ENCODE results near the gene THEMIS. TPM values are rescaled to one million over a fixed set of nuclear protein-coding genes. Genes with fewer than 3 reads are reported as not detected.

Gene THEMIS
- total RNA-seq, 6 experiments from 2014 or later, result 0.12 to 0.28 (median 0.25) TPM

DNA sequence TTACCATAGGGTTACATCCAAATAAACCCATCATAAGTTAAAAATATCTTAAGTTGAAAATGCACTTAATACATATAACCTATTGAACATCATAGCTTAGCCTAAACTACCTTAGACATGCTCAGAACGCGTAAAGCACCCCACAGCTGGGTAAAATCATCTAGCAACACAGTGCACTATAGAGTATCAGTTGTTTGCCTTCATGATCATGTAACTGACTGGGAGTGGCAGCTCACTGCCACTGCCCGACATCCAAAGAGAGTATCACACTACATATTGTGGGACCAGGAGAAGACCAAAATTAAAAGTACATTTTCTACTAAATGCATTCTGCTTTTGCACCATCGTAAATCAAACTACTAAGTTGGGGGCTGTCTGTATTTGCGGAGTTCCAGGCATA is 31.7 kb downstream of the THEMIS start:
- Mint-ChIP-seq H3K9me3 (no peaks in the 10 kb centered on the region; the same call in 1 of the 2 replicates), H3K36me3 (ENCODE audit: low read depth) (peaks cover 6% of the 10 kb centered on the region; the same call in 1 of the 2 replicates), H3K4me1 (ENCODE audit: low read depth) (peaks cover 7% of the 10 kb centered on the region), H3K27ac (no peak overlapping the region), H3K4me3 (no peak overlapping the region), H3K27me3 (ENCODE audit: insufficient read depth) (no peaks in the 10 kb centered on the region)
- DNase-seq, result no peak
- TF ChIP-seq, protein P1, sequence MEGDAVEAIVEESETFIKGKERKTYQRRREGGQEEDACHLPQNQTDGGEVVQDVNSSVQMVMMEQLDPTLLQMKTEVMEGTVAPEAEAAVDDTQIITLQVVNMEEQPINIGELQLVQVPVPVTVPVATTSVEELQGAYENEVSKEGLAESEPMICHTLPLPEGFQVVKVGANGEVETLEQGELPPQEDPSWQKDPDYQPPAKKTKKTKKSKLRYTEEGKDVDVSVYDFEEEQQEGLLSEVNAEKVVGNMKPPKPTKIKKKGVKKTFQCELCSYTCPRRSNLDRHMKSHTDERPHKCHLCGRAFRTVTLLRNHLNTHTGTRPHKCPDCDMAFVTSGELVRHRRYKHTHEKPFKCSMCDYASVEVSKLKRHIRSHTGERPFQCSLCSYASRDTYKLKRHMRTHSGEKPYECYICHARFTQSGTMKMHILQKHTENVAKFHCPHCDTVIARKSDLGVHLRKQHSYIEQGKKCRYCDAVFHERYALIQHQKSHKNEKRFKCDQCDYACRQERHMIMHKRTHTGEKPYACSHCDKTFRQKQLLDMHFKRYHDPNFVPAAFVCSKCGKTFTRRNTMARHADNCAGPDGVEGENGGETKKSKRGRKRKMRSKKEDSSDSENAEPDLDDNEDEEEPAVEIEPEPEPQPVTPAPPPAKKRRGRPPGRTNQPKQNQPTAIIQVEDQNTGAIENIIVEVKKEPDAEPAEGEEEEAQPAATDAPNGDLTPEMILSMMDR (IDR thresholded peaks at IDR 0.05), result no peak

DNA sequence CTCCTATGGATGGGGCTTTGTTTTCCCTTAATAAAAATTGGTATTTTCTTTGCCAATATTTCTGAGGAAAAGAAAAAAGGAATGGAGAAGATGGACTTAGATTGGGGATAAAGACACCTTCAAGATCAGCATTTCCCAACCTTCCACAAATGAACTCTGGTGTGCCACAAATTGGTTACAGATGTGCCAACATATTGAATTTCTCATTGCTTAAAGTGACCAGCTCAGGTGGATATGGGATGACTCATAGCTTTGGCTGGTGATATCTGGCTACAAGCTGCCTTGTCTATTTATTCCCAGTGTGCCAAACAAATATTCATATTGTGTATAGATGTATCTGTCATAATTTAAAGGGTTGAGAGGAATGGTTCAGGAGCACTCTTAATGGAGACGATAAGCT is 32.5 kb downstream of the THEMIS start:
- Mint-ChIP-seq H3K36me3 (ENCODE audit: low read depth) (peaks cover 6% of the 10 kb centered on the region; the same call in 1 of the 2 replicates), H3K4me1 (ENCODE audit: low read depth) (peaks cover 7% of the 10 kb centered on the region), H3K9me3 (no peaks in the 10 kb centered on the region; the same call in 1 of the 2 replicates), H3K27me3 (ENCODE audit: insufficient read depth) (no peaks in the 10 kb centered on the region), H3K27ac (no peak overlapping the region), H3K4me3 (no peak overlapping the region)
- TF ChIP-seq, protein P1 (IDR thresholded peaks at IDR 0.05), result no peak
- DNase-seq, result no peak

DNA sequence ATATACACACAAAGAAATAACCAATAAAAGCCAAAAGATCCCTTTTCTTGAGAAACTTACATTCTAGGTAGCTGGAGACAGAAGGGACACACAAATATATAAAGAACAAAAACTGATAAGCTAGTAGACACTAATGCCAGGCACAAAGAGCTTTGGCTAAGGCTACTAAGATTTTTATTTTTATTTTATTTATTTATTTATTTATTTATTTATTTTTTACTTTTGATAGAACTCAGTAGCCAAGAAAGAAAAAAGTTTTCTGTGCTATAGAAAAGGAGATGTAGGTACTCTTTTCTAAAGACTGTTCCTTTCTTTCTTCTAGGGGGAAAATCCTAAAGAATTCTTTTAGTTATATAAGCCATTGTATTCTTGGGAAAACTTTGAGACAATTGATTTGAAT is 34.1 kb downstream of the THEMIS start:
- Mint-ChIP-seq H3K4me3 (no peak overlapping the region), H3K9me3 (no peaks in the 10 kb centered on the region)

DNA sequence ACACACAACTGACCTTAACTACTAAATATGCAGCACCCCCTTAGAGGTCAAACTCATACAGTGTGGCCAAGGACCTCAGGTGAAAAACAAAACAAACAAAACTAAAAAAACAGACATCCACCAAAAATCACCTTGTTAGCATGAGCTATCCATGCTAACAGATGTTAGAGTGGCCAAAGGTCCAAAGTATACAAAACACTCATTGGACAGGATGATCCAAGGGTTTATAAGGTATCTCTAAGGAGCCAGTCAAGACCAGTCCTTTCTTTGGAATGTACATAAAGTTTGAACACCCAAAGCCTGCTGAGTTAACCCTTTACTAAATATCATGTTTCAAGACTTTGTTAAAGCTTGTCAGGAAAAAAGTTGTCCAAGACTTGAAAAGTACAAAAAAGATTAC is 35.8 kb downstream of the THEMIS start:
- Mint-ChIP-seq H3K27ac (no peak overlapping the region), H3K4me1 (ENCODE audit: low read depth) (peaks cover 12% of the 10 kb centered on the region), H3K4me3 (no peak overlapping the region), H3K36me3 (ENCODE audit: low read depth) (no peaks in the 10 kb centered on the region), H3K27me3 (ENCODE audit: insufficient read depth) (no peaks in the 10 kb centered on the region), H3K9me3 (no peaks in the 10 kb centered on the region)
- TF ChIP-seq, protein P1 (IDR thresholded peaks at IDR 0.05), result no peak
- no peak for DNase-seq

More for the DNA sequence above, 34.1 kb downstream of the THEMIS start:
- H3K27me3 Mint-ChIP-seq (ENCODE audit: insufficient read depth), result no peaks in the 10 kb centered on the region
- no peak overlapping the region for H3K27ac Mint-ChIP-seq
- TF ChIP-seq, protein P1 (IDR thresholded peaks at IDR 0.05), result no peak
- no peaks in the 10 kb centered on the region for H3K36me3 Mint-ChIP-seq (ENCODE audit: low read depth)
- DNase-seq, result no peak
- peaks cover 7% of the 10 kb centered on the region for H3K4me1 Mint-ChIP-seq (ENCODE audit: low read depth)

DNA sequence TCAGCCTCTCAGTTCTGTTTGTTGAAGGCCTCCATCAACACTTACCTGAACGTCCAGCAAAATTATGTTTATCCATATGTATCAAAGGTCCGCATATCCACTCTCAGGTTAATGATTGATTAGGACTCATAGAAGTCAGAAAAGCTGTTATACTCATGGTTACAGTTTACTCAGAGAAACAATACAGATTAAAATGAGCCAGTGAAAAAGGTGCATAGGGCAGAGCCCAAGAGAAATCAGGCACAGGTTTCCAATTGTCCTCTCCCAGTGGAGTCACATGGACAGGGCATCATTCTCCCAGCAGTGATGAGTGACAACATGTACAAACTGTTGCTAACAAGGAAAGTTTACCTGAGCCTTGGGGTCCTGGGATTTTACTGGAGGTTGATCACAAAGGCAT is 36.2 kb downstream of the THEMIS start:
- no peak for DNase-seq
- TF ChIP-seq, protein P1 (IDR thresholded peaks at IDR 0.05), result no peak
- H3K4me1 Mint-ChIP-seq (ENCODE audit: low read depth), result peaks cover 15% of the 10 kb centered on the region
- no peak overlapping the region for H3K27ac Mint-ChIP-seq
- no peaks in the 10 kb centered on the region for H3K36me3 Mint-ChIP-seq (ENCODE audit: low read depth)
- no peak overlapping the region for H3K4me3 Mint-ChIP-seq
- H3K27me3 Mint-ChIP-seq (ENCODE audit: insufficient read depth), result no peaks in the 10 kb centered on the region
- no peaks in the 10 kb centered on the region for H3K9me3 Mint-ChIP-seq

DNA sequence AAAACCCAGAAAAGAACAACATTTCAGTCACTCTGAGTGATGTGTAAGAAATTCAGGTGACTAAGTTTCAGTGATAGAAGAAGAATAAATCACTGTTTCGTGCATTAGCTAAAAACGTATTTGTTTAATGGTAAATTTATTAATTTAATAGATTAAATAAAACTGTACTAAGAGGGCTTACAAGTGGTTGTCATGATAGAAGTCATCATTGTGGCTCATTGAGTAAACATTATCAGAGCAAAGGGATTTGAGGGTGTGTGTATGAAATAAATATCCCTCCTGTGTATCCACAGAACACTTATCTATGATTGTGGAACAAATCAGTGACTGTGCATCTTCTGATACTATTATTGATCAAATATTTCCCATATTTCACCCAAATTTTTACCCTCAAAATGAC is 40.1 kb downstream of the THEMIS start:
- H3K4me3 Mint-ChIP-seq, result no peak overlapping the region
- peaks cover 22% of the 10 kb centered on the region for H3K4me1 Mint-ChIP-seq (ENCODE audit: low read depth)
- no peaks in the 10 kb centered on the region for H3K9me3 Mint-ChIP-seq
- H3K27me3 Mint-ChIP-seq (ENCODE audit: insufficient read depth), result no peaks in the 10 kb centered on the region
- TF ChIP-seq, protein P1 (IDR thresholded peaks at IDR 0.05), result no peak
- H3K27ac Mint-ChIP-seq, result no peak overlapping the region
- no peak for DNase-seq
- no peaks in the 10 kb centered on the region for H3K36me3 Mint-ChIP-seq (ENCODE audit: low read depth)
